ENCODE data around the gene HMHB1. TPM values are rescaled to one million over a fixed set of nuclear protein-coding genes. Genes with fewer than 3 reads are reported as not detected.

Gene HMHB1
- polyA plus RNA-seq (ENCODE audit: insufficient read length in 3 of 3) = not detected
- long read RNA-seq, donor 1 = 0 reads
- long read RNA-seq, donor 2 = 0 reads
- long read RNA-seq, donor 3 = 0 reads
- long read RNA-seq, donor 4 = 0 reads
- long read RNA-seq, donor 5 = 0 reads
- long read RNA-seq, donor 6 = 0 reads
- long read RNA-seq, donor 7 = 0 reads
- long read RNA-seq, donor 8 = 0 reads
- long read RNA-seq, donor 9 = 0 reads
- long read RNA-seq, donor 10 = 0 reads
- long read RNA-seq, donor 11 = 0 reads
- long read RNA-seq, donor 12 = 0 reads
- long read RNA-seq, donor 13 = 0 reads
- long read RNA-seq, donor 14 = 0 reads
- long read RNA-seq, donor 15 = 0 reads
- long read RNA-seq, donor 16 = 0 reads

- DNase-seq (ENCODE audit: extremely low read depth in 1 of 11, low read depth in 9 of 11, low spot score in 4 of 11) = no peak
Observed at GRCh38 chr5:143812085-143812705, at the start of gene HMHB1. TSS of gene HMHB1 (plus strand) at chr5:143812161.

- DNase-seq (ENCODE audit: extremely low read depth in 1 of 11, low read depth in 9 of 11, low spot score in 4 of 11) = no peak
Observed at GRCh38 chr5:143762636-143763220, 49.2 kb upstream of the HMHB1 start.

GRCh38 chr5:143767162-143767561, 44.8 kb upstream of the HMHB1 start:
- DNase-seq (ENCODE audit: extremely low read depth in 1 of 11, low read depth in 9 of 11, low spot score in 4 of 11) = no peak

- DNase-seq (ENCODE audit: extremely low read depth in 1 of 11, low read depth in 9 of 11, low spot score in 4 of 11) = no peak
Observed at GRCh38 chr5:143769026-143769786, 42.8 kb upstream of the HMHB1 start.

GRCh38 chr5:143770450-143770849, 41.5 kb upstream of the HMHB1 start:
- DNase-seq (ENCODE audit: extremely low read depth in 1 of 11, low read depth in 9 of 11, low spot score in 4 of 11) = no peak

- no peak for DNase-seq (ENCODE audit: extremely low read depth in 1 of 11, low read depth in 9 of 11, low spot score in 4 of 11)
Observed at GRCh38 chr5:143771189-143771588, 40.8 kb upstream of the HMHB1 start.

- no peak for DNase-seq (ENCODE audit: extremely low read depth in 1 of 11, low read depth in 9 of 11, low spot score in 4 of 11)
Observed at GRCh38 chr5:143771602-143772001, 40.4 kb upstream of the HMHB1 start.

GRCh38 chr5:143772621-143773020, 39.3 kb upstream of the HMHB1 start:
- DNase-seq (ENCODE audit: extremely low read depth in 1 of 11, low read depth in 9 of 11, low spot score in 4 of 11) = no peak

GRCh38 chr5:143775258-143775657, 36.7 kb upstream of the HMHB1 start:
- DNase-seq (ENCODE audit: extremely low read depth in 1 of 11, low read depth in 9 of 11, low spot score in 4 of 11) = no peak

- DNase-seq (ENCODE audit: extremely low read depth in 1 of 11, low read depth in 9 of 11, low spot score in 4 of 11) = no peak
Observed at GRCh38 chr5:143776951-143777350, 35.0 kb upstream of the HMHB1 start.

- no peak for DNase-seq (ENCODE audit: extremely low read depth in 1 of 11, low read depth in 9 of 11, low spot score in 4 of 11)
Observed at GRCh38 chr5:143779506-143779905, 32.5 kb upstream of the HMHB1 start.

- no peak for DNase-seq (ENCODE audit: extremely low read depth in 1 of 11, low read depth in 9 of 11, low spot score in 4 of 11)
Observed at GRCh38 chr5:143781993-143782520, 29.9 kb upstream of the HMHB1 start.

- DNase-seq (ENCODE audit: extremely low read depth in 1 of 11, low read depth in 9 of 11, low spot score in 4 of 11) = no peak
Observed at GRCh38 chr5:143782588-143783386, 29.2 kb upstream of the HMHB1 start.

GRCh38 chr5:143788401-143788800, 23.6 kb upstream of the HMHB1 start:
- DNase-seq (ENCODE audit: extremely low read depth in 1 of 11, low read depth in 9 of 11, low spot score in 4 of 11) = no peak

GRCh38 chr5:143790457-143791112, 21.4 kb upstream of the HMHB1 start:
- DNase-seq (ENCODE audit: extremely low read depth in 1 of 11, low read depth in 9 of 11, low spot score in 4 of 11) = no peak

- DNase-seq (ENCODE audit: extremely low read depth in 1 of 11, low read depth in 9 of 11, low spot score in 4 of 11) = no peak
Observed at GRCh38 chr5:143791848-143792731, 19.9 kb upstream of the HMHB1 start.

GRCh38 chr5:143793249-143793648, 18.7 kb upstream of the HMHB1 start:
- no peak for DNase-seq (ENCODE audit: extremely low read depth in 1 of 11, low read depth in 9 of 11, low spot score in 4 of 11)
